Activated B cell treated with CpG ODN at 0.5 μM for 24 hours (primary cell): ENCODE data around the gene SFN. TPM values are rescaled to one million over a fixed set of nuclear protein-coding genes. Genes with fewer than 3 reads are reported as not detected.

Experiments
- ATAC-seq: fragments of 200-7000 bp; cut with Tn5 transposase; one replicate; pipeline ENCODE4 v1.10.0; 2021; ENCODE audit warnings: low read depth, mild to moderate bottlenecking, moderate library complexity
- CTCF ChIA-PET: fragments of 350-600 bp; sonication (Branson Sonifier 250); formaldehyde crosslinking; loops from one replicate; lab custom pipeline; 2021; ENCODE audit warnings: antibody characterized with exemption; lab: Charles Lee
- POLR2A ChIA-PET: fragments of 350-600 bp; sonication (Branson Sonifier 250); formaldehyde crosslinking; loops from one replicate; lab custom pipeline; 2021; ENCODE audit warnings: antibody characterized with exemption; lab: Charles Lee
- DNase-seq: peaks from one replicate; pipeline ENCODE4 v3.0.0; 2022
- H3K27ac Mint-ChIP-seq: one replicate; pipeline ENCODE4 v1.8.0; 2020; ENCODE audit warnings: mixed read lengths
- H3K27me3 Mint-ChIP-seq: one replicate; pipeline ENCODE4 v1.8.0; 2021; ENCODE audit warnings: mixed read lengths
- H3K36me3 Mint-ChIP-seq: one replicate; pipeline ENCODE4 v1.8.0; 2021; ENCODE audit warnings: low read depth, mixed read lengths
- H3K4me1 Mint-ChIP-seq: one replicate; pipeline ENCODE4 v1.8.0; 2021; ENCODE audit warnings: mixed read lengths
- H3K4me3 Mint-ChIP-seq: one replicate; pipeline ENCODE4 v1.8.0; 2020; ENCODE audit warnings: mild to moderate bottlenecking, mixed read lengths
- H3K9me3 Mint-ChIP-seq: one replicate; pipeline ENCODE4 v1.8.0; 2020; ENCODE audit warnings: mixed read lengths
- intact Hi-C: fragments of 100-400 bp; cut with micrococcal nuclease; formaldehyde crosslinking; loops from one replicate; pipeline ENCODE4 v1.15.1; 2024
- total RNA-seq: library from RNA; stranded (reverse); gene quantifications from 2 replicates; pipeline ENCODE4 v1.2.3, GENCODE V29; 2022
- TF ChIP-seq, protein P1 (sequence below): fragments of 200-600 bp; IDR thresholded peaks from one replicate; pipeline ENCODE4 v1.8.0; 2022; ENCODE audit warnings: antibody characterized with exemption, mild to moderate bottlenecking

The SFN gene
- total RNA-seq, 1 donor from 2014 or later, result 0.29 TPM

DNA sequence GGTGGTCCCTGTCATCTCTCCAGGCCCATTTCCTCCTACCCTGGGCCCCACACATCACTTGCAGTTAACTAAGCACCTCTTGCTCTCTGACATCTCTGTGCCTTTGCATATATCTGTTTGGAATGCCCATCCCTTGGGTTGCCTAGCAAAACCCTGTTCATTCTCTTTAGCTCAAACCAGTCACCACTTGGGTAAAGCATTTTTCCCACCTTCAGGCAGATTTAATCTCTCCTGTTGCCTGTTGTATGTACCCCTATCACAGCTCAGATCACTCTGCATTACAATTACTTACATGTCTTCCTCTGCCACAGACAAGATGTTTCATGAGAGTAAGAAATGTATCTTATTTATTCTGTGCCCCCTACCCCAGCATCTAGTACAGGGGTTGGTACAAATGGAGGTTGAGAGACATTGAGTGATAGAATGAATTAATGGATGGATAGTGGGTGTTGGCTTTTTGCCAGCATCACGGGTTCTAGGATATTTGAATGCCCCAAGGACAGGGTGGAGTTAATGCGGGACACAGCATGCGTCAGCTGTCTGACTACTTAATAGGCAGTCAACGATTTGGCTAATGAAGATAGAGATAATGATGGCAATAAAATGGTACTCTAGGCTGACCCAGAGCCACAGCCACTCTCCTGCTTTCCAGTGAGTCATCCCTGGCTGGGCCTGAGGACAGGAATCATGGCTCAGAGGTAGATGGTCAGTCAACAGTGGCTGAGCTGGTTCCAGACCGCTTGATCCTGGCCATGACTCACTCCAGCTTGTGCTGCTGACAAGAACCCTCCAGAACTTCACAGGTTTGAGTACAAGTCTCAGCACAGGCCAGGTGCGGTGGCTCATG is 44.3 kb downstream of the SFN start:
- H3K27me3 Mint-ChIP-seq, result no peaks in the 10 kb centered on the region
- H3K27ac Mint-ChIP-seq, result no peak overlapping the region
- DNase-seq (no peak), ATAC-seq (no peak)
- intact Hi-C loops, result no loop called here
- H3K36me3 Mint-ChIP-seq, result no peaks in the 10 kb centered on the region
- ChIA-PET CTCF (no interaction called here), POLR2A (no interaction called here)
- no peaks in the 10 kb centered on the region for H3K4me1 Mint-ChIP-seq
- no peaks in the 10 kb centered on the region for H3K9me3 Mint-ChIP-seq
- TF ChIP-seq, protein P1, sequence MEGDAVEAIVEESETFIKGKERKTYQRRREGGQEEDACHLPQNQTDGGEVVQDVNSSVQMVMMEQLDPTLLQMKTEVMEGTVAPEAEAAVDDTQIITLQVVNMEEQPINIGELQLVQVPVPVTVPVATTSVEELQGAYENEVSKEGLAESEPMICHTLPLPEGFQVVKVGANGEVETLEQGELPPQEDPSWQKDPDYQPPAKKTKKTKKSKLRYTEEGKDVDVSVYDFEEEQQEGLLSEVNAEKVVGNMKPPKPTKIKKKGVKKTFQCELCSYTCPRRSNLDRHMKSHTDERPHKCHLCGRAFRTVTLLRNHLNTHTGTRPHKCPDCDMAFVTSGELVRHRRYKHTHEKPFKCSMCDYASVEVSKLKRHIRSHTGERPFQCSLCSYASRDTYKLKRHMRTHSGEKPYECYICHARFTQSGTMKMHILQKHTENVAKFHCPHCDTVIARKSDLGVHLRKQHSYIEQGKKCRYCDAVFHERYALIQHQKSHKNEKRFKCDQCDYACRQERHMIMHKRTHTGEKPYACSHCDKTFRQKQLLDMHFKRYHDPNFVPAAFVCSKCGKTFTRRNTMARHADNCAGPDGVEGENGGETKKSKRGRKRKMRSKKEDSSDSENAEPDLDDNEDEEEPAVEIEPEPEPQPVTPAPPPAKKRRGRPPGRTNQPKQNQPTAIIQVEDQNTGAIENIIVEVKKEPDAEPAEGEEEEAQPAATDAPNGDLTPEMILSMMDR, result no peak
- H3K4me3 Mint-ChIP-seq, result no peak overlapping the region

DNA sequence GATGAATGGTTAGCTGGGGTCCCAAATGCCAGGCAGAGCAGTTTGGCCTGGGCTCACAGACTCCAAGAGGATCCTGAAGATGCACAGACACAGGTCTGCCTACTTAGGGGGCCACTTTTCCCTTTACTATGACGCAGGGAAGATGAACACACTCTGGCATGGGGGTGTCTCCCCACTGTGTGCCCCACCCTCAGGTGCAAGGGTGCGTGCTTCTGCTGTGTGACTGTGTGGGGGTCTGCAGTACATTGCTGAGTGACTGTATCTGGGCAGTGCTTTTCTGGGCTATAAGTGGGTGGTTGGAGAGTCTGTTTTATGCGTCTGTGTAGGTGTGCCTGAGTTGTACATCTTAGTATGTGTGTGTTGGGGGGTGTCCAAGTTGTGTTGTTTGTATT is 47.0 kb downstream of the SFN start:
- no peak overlapping the region for H3K4me3 Mint-ChIP-seq
- CTCF ChIA-PET, result no interaction called here
- H3K27ac Mint-ChIP-seq, result no peak overlapping the region
- TF ChIP-seq, protein P1, result no peak
- intact Hi-C loops, result no loop called here
- DNase-seq (no peak), ATAC-seq (no peak)
- no peaks in the 10 kb centered on the region for H3K27me3 Mint-ChIP-seq
- no peaks in the 10 kb centered on the region for H3K4me1 Mint-ChIP-seq
- POLR2A ChIA-PET, result no interaction called here
- no peaks in the 10 kb centered on the region for H3K36me3 Mint-ChIP-seq
- no peaks in the 10 kb centered on the region for H3K9me3 Mint-ChIP-seq

DNA sequence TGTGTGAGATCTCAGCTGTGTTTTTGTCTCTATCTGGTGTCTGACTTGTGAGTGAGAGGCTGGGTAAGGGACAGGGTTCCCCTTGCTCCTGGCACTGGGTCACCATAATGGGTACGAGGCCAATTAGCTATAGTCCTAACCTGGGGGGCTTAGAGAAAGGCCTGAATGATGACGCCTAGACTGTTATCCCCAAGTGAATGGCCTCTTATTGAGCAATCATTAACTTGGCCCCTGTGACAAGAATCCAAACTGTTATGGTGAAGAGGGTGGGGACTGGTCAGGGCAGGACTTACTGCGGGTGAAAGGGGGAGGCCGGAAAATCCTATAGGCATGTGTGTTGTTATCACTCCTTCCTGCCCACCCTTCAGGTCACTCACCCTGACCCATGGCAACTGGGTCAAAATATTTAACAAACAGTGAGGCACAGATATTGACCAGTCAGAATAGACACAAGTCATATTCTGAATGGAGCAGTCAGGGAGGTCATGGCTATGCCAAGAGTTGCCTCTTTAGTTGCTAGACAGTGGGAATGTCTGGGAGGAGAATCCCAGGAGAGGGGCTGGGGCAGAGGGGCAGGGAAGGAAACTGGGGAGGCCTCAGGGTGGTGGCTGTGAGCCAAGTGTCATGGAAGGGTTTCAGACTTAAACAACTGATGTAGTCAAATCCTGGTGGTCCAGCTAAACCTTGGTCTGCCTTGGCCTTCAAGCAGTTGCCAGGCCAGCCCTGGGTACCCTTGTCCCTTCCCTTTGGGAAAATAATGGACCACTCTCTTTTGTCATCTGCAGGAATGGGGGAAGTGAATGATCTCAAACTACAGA is 47.6 kb downstream of the SFN start:
- no peaks in the 10 kb centered on the region for H3K27me3 Mint-ChIP-seq
- TF ChIP-seq, protein P1, result no peak
- ChIA-PET POLR2A (interaction anchor here (0.6 kb wide), 1 partner anchor 1692 kb away, joined by 3 read pairs; no protein-coding TSS in a partner anchor), CTCF (no interaction called here)
- no peaks in the 10 kb centered on the region for H3K9me3 Mint-ChIP-seq
- intact Hi-C loops, result no loop called here
- ATAC-seq (no peak), DNase-seq (no peak)
- H3K4me3 Mint-ChIP-seq, result no peak overlapping the region
- H3K36me3 Mint-ChIP-seq, result no peaks in the 10 kb centered on the region
- no peaks in the 10 kb centered on the region for H3K4me1 Mint-ChIP-seq
- H3K27ac Mint-ChIP-seq, result no peak overlapping the region

DNA sequence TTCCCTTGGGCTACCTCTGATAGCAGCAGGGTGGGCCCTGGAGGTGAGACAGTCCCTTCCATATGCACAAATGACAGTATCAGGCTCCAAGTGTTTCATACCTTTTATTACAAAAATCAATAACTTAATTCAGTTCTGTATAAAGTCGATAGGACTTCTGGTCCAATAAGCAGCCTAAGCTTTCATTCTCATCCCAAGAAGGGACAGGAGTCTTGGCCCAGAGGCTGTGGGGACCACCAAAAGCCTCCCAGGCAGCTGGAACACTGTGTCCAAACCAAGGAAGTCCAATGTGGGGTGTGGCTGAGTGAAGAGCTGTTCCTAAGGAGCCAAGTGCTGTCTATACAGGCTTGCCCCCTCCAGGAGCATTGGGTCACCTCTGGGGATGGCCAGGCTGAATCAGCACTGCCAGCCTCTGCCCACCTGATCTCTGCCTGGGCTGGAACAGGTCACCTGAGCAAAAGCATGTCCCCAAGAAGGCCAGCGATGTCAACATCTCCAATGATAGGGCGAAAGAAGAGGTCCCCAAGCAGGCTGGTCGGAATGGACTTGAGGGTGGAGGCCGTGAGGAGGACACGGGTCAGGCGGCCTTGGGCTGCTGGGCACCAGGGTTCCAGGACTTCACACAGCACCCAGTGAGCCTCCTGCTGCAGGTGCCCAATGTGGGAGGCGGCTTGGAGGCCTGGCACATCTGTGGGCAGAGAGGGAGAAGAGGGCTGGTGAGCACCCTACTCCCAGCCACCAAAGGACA is 48.6 kb downstream of the SFN start:
- no peak for ATAC-seq
- CTCF ChIA-PET, result no interaction called here
- no peaks in the 10 kb centered on the region for H3K9me3 Mint-ChIP-seq
- H3K4me1 Mint-ChIP-seq, result no peaks in the 10 kb centered on the region
- H3K27me3 Mint-ChIP-seq, result no peaks in the 10 kb centered on the region
- TF ChIP-seq, protein P1, result no peak
- no peaks in the 10 kb centered on the region for H3K36me3 Mint-ChIP-seq
- no peak overlapping the region for H3K4me3 Mint-ChIP-seq
- no peak overlapping the region for H3K27ac Mint-ChIP-seq
- POLR2A ChIA-PET, result no interaction called here
- no peak for DNase-seq
- intact Hi-C loops, result no loop called here
